NCI-H345 treated with DMSO at 0.1 percent for 48 hours (cell line): ENCODE results near the gene SLC39A10.
"Not testable (repeated sequence)": the region's sequence is repeated elsewhere in the genome, so short reads cannot be mapped to it uniquely, and the experiment has no call there.

Experiments used
- DNase-seq: peaks from one replicate; lab custom pipeline; 2025; ENCODE audit not compliant: unreplicated experiment; lab: John Stamatoyannopoulos, UW

SLC39A10 gene

GRCh38 chr2:195644708-195645107 is 12.3 kb upstream of the SLC39A10 start:
- DNase-seq: not testable (repeated sequence)

GRCh38 chr2:195645413-195645812 is 11.6 kb upstream of the SLC39A10 start:
- no peak for DNase-seq

GRCh38 chr2:195646424-195646823 is 10.6 kb upstream of the SLC39A10 start:
- DNase-seq: no peak

- DNase-seq: no peak
Measured at GRCh38 chr2:195647302-195647701, 9.7 kb upstream of the SLC39A10 start.

GRCh38 chr2:195648370-195648769 is 8.7 kb upstream of the SLC39A10 start:
- not testable (repeated sequence) for DNase-seq

- no peak for DNase-seq
Measured at GRCh38 chr2:195648787-195649186, 8.2 kb upstream of the SLC39A10 start.

GRCh38 chr2:195649629-195650190 is 7.3 kb upstream of the SLC39A10 start:
- DNase-seq: no peak

GRCh38 chr2:195651046-195651445 is 6.0 kb upstream of the SLC39A10 start:
- no peak for DNase-seq

- DNase-seq: no peak
Measured at GRCh38 chr2:195652911-195653310, 4.1 kb upstream of the SLC39A10 start.

GRCh38 chr2:195656161-195656858 is 716 bp upstream of the SLC39A10 start:
- no peak for DNase-seq

- DNase-seq: peak; percentile 32
Measured at GRCh38 chr2:195657634-195658540, 861 bp downstream of the SLC39A10 start.

GRCh38 chr2:195658541-195658890 is 1.5 kb downstream of the SLC39A10 start:
- DNase-seq: peak; percentile 32

- no peak for DNase-seq
Measured at GRCh38 chr2:195659114-195659513, 2.1 kb downstream of the SLC39A10 start.

- peak; percentile 57 for DNase-seq
Measured at GRCh38 chr2:195659982-195660890, 3.2 kb downstream of the SLC39A10 start.

- no peak for DNase-seq
Measured at GRCh38 chr2:195662138-195662537, 5.1 kb downstream of the SLC39A10 start.

- no peak for DNase-seq
Measured at GRCh38 chr2:195663007-195663406, 6.0 kb downstream of the SLC39A10 start.

- no peak for DNase-seq
Measured at GRCh38 chr2:195664528-195664927, 7.5 kb downstream of the SLC39A10 start.

GRCh38 chr2:195665153-195665552 is 8.1 kb downstream of the SLC39A10 start:
- DNase-seq: not testable (repeated sequence)

- peak; percentile 8 for DNase-seq
Measured at GRCh38 chr2:195666113-195666712, 9.2 kb downstream of the SLC39A10 start.

- DNase-seq: no peak
Measured at GRCh38 chr2:195667974-195668373, 10.9 kb downstream of the SLC39A10 start.
